Measurements from ENCODE around the gene DHX58.

GRCh38 chr17:42159796-42160530 is 47.4 kb upstream of the DHX58 start:
- no peak for TF ChIP-seq POLR2A (IDR thresholded peaks at IDR 0.05)
- no peak for TF ChIP-seq CTCF (IDR thresholded peaks at IDR 0.05)
